Measurements from ENCODE around the gene MEX3A. TPM values are rescaled to one million over a fixed set of nuclear protein-coding genes. Genes with fewer than 3 reads are reported as not detected.
"Not testable (repeated sequence)": the region's sequence is repeated elsewhere in the genome, so short reads cannot be mapped to it uniquely, and the experiment has no call there.

Gene MEX3A
- total RNA-seq, 1 experiment from 2014 or later: 5.0 TPM

GRCh38 chr1:156122086-156122485 lies 39.8 kb upstream of the MEX3A start:
- Mint-ChIP-seq H3K4me3 (ENCODE audit: low read depth, unreplicated experiment) (peak overlapping the region; percentile 82), H3K36me3 (ENCODE audit: insufficient read depth, unreplicated experiment) (peaks cover 98% of the 10 kb centered on the region), H3K27me3 (ENCODE audit: unreplicated experiment) (no peaks in the 10 kb centered on the region), H3K4me1 (ENCODE audit: low read depth, unreplicated experiment) (peaks cover 94% of the 10 kb centered on the region), H3K9me3 (ENCODE audit: low read depth, unreplicated experiment) (no peaks in the 10 kb centered on the region), H3K27ac (ENCODE audit: unreplicated experiment) (peak overlapping the region; percentile 99)
- no TSS peak for BruUV-seq (replicated peaks)
- no peak for TF ChIP-seq CTCF (IDR thresholded peaks at IDR 0.05; ENCODE audit: unreplicated experiment)
- DNase-seq: no peak
- intact Hi-C loops (cut with micrococcal nuclease; ENCODE audit: unreplicated experiment): no loop called here
- CTCF ChIA-PET: interaction anchor here (1.3 to 11.1 kb wide), 2 partner anchors 24 to 103 kb away, joined by 5 to 356 read pairs; no protein-coding TSS in a partner anchor

- H3K4me3 Mint-ChIP-seq (ENCODE audit: low read depth, unreplicated experiment): peak overlapping the region; percentile 82
- TF ChIP-seq CTCF (IDR thresholded peaks at IDR 0.05; ENCODE audit: unreplicated experiment): no peak
- DNase-seq: no peak
- H3K4me1 Mint-ChIP-seq (ENCODE audit: low read depth, unreplicated experiment): peaks cover 89% of the 10 kb centered on the region
- no TSS peak for BruUV-seq (replicated peaks)
- H3K27me3 Mint-ChIP-seq (ENCODE audit: unreplicated experiment): no peaks in the 10 kb centered on the region
- peak overlapping the region; percentile 99 for H3K27ac Mint-ChIP-seq (ENCODE audit: unreplicated experiment)
- intact Hi-C loops (cut with micrococcal nuclease; ENCODE audit: unreplicated experiment): no loop called here
- CTCF ChIA-PET: interaction anchor here (0.7 to 4.6 kb wide), 5 partner anchors 9 to 91 kb away, joined by 3 to 32 read pairs (median 7); partner anchors contain the start of gene PMF1
- no peaks in the 10 kb centered on the region for H3K9me3 Mint-ChIP-seq (ENCODE audit: low read depth, unreplicated experiment)
- peaks cover 98% of the 10 kb centered on the region for H3K36me3 Mint-ChIP-seq (ENCODE audit: insufficient read depth, unreplicated experiment)
These were observed 39.2 kb upstream of the MEX3A start for GRCh38 chr1:156121457-156121856.

DNA sequence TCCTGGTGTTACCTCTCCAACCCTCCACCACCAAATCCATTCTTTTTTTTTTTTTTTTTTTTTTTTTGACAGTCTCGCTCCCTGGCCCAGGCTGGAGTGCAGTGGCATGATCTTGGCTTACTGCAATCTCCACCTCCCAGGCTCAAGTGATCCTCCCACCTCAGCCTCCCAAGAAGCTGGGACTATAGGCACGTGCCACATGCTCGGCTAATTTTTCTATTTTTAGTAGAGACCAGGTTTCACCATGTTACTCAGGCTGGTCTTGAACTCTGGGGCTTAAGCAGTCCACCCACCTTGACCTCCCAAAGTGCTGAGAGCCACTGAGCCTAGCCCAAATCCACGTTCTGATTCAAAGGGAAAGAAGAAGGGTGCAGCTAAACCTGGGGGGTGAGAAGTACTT lies 38.7 kb upstream of the MEX3A start:
- Mint-ChIP-seq H3K27ac (ENCODE audit: unreplicated experiment) (peak overlapping the region; percentile 99), H3K4me3 (ENCODE audit: low read depth, unreplicated experiment) (peak overlapping the region; percentile 82), H3K36me3 (ENCODE audit: insufficient read depth, unreplicated experiment) (peaks cover 98% of the 10 kb centered on the region), H3K4me1 (ENCODE audit: low read depth, unreplicated experiment) (peaks cover 84% of the 10 kb centered on the region)
- intact Hi-C loops (cut with micrococcal nuclease; ENCODE audit: unreplicated experiment); BruUV-seq (replicated peaks); DNase-seq; H3K27me3 Mint-ChIP-seq (ENCODE audit: unreplicated experiment); H3K9me3 Mint-ChIP-seq (ENCODE audit: low read depth, unreplicated experiment): not testable (repeated sequence)
- CTCF ChIA-PET: interaction anchor here (0.7 to 4.6 kb wide), 5 partner anchors 9 to 92 kb away, joined by 3 to 32 read pairs (median 7); partner anchors contain the start of gene PMF1

- H3K9me3 Mint-ChIP-seq (ENCODE audit: low read depth, unreplicated experiment): no peaks in the 10 kb centered on the region
- no peak for TF ChIP-seq CTCF (IDR thresholded peaks at IDR 0.05; ENCODE audit: unreplicated experiment)
- H3K36me3 Mint-ChIP-seq (ENCODE audit: insufficient read depth, unreplicated experiment): peaks cover 98% of the 10 kb centered on the region
- no TSS peak for BruUV-seq (replicated peaks)
- intact Hi-C loops (cut with micrococcal nuclease; ENCODE audit: unreplicated experiment): no loop called here
- no peaks in the 10 kb centered on the region for H3K27me3 Mint-ChIP-seq (ENCODE audit: unreplicated experiment)
- no peak for DNase-seq
- H3K4me3 Mint-ChIP-seq (ENCODE audit: low read depth, unreplicated experiment): peak overlapping the region; percentile 82
- H3K4me1 Mint-ChIP-seq (ENCODE audit: low read depth, unreplicated experiment): peaks cover 78% of the 10 kb centered on the region
- H3K27ac Mint-ChIP-seq (ENCODE audit: unreplicated experiment): peak overlapping the region; percentile 60
- CTCF ChIA-PET: interaction anchor here (1.3 to 4.6 kb wide), 4 partner anchors 10 to 93 kb away, joined by 3 to 32 read pairs (median 14); partner anchors contain the start of gene PMF1
These were observed 38.1 kb upstream of the MEX3A start for GRCh38 chr1:156120318-156120717.

DNA sequence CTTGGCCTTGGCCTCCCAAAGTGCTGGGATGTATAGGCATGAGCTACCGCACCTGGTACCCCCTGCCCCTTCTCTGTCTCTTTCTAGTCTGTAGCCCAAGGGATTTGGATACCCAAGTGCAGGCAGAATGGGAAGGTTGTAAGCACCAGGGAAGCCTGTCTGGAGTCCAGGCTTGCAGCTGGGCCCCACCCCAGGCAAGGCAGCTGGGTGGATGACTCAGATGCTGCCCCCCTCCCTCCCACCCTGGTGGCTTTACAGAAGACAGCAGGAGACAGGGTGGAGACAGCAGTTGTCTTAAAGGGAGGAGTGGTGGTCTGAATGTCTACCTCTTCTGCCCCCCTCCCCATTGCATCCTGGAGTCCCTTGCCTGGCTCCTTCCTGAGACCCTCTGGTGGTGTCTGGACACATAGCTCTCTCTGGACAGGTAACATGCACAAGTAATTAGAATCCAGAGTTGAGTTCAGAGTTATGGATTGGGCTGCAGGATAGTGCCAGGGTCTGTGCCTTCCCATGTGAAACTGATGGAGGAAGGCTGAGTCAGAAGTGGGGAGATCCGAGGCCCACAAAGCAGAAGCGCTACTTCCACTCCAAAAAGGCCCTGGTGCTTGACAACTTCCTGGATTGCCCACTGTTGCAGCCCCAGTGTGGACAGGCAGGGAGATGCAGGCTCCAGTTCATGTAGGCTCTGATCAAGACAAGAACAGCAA lies 37.4 kb upstream of the MEX3A start:
- BruUV-seq (replicated peaks): no TSS peak
- peak; percentile 56 for DNase-seq
- Mint-ChIP-seq H3K9me3 (ENCODE audit: low read depth, unreplicated experiment) (no peaks in the 10 kb centered on the region), H3K4me1 (ENCODE audit: low read depth, unreplicated experiment) (peaks cover 72% of the 10 kb centered on the region), H3K4me3 (ENCODE audit: low read depth, unreplicated experiment) (peak overlapping the region; percentile 82), H3K27ac (ENCODE audit: unreplicated experiment) (peak overlapping the region; percentile 60), H3K36me3 (ENCODE audit: insufficient read depth, unreplicated experiment) (peaks cover 98% of the 10 kb centered on the region), H3K27me3 (ENCODE audit: unreplicated experiment) (no peaks in the 10 kb centered on the region)
- CTCF ChIA-PET: interaction anchor here (1.3 to 4.6 kb wide), 4 partner anchors 11 to 94 kb away, joined by 3 to 32 read pairs (median 14); partner anchors contain the start of gene PMF1
- TF ChIP-seq CTCF (IDR thresholded peaks at IDR 0.05; ENCODE audit: unreplicated experiment): no peak
- intact Hi-C loops (cut with micrococcal nuclease; ENCODE audit: unreplicated experiment): no loop called here

All from Calu3 (cell line).